Measurements from ENCODE around the gene SPART. TPM values are rescaled to one million over a fixed set of nuclear protein-coding genes. Genes with fewer than 3 reads are reported as not detected.

SPART gene
- total RNA-seq, 2 donors from 2014 or later, result 5.0 to 11.4 TPM

DNA sequence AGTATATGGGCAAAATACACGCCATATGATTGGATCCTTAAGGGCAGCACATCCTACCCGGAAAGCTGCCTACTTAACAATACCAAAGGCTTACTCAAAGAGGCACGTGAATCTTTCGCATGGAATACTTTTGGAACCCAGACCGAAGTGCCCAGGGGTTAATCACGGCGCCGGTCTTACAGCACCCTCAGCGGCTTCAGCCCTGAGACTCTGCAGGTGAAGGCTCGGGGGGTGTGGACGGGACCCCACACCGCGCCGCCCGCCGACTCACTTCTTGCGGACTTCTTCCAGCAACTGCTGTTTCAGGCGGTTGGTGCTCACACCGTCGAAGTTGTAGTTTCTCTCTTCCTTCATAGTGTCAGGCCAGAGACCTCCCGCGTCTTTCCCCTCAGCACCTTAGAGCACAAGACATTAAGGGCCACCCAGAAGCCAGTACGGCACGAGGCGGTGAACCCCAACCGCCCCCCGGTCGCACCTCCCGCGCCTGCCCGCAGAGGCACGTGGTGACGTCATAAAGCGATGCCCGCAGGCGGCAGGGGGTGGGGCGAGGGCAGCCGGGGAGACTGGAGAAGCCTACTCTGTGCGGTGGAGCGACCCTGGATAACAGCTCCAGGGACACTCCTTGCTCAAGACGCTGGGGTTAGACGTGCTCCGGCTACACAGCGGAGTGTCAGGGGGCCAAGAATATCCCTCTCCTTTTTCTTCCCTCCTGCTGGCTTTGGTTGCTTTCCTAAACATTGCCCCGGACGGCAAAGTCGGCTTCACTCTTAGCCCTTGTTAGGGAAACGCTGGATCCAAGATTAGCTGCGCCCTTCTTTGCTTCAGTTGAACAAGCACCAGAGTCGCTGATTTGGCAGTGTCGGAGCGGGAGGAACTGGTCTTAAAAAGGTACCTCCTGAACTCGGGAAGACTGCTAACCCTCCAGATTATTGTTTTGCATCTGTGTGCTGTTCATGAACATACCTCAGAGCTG lies 48.5 kb downstream of the SPART start, which contains the start of gene CCDC169:
CCDC169 (minus strand) TSS at position 449 of the 973 bp plus-strand sequence; CDS start at position 354, 95 bp downstream.
- TF ChIP-seq, protein P1, sequence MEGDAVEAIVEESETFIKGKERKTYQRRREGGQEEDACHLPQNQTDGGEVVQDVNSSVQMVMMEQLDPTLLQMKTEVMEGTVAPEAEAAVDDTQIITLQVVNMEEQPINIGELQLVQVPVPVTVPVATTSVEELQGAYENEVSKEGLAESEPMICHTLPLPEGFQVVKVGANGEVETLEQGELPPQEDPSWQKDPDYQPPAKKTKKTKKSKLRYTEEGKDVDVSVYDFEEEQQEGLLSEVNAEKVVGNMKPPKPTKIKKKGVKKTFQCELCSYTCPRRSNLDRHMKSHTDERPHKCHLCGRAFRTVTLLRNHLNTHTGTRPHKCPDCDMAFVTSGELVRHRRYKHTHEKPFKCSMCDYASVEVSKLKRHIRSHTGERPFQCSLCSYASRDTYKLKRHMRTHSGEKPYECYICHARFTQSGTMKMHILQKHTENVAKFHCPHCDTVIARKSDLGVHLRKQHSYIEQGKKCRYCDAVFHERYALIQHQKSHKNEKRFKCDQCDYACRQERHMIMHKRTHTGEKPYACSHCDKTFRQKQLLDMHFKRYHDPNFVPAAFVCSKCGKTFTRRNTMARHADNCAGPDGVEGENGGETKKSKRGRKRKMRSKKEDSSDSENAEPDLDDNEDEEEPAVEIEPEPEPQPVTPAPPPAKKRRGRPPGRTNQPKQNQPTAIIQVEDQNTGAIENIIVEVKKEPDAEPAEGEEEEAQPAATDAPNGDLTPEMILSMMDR (IDR thresholded peaks at IDR 0.05), result no peak
- Histone ChIP-seq H3K4me1 (no peaks in the 10 kb centered on the region), H3K9me3 (no peaks in the 10 kb centered on the region), H3K27me3 (peaks cover 4% of the 10 kb centered on the region), H3K4me3 (peak within 1 kb of the TSS; percentile 59), H3K9ac (ENCODE audit: low read depth in 2 of 2, low read length in 2 of 2) (peak within 1 kb of the TSS in 1 of 2 donors; percentile 54), H3K27ac (no peak within 1 kb of the TSS), H3K36me3 (no peaks in the 10 kb centered on the region)
- peak; percentile 68 for DNase-seq
- intact Hi-C loops (cut with DNase I), result no loop called here

DNA sequence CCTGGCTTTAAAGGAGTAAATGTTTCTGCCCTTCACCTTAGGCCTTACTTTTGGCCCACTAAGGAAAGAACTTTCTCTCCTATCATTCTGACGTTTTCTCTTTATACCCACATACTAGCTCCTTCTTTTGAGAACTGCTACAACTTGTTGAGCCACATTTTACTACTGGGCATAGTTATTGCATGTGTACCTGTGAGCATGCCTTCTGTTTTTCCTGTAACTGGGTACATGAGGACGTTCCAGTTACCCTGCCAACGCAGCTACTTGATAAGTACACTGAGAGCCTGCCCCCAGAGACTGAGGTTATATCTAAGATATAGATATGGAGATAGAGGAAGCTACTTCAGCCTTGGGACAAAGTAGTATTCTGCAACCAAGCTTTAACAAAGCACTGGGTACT lies 52.1 kb downstream of the SPART start:
- Histone ChIP-seq H3K4me3 (no peak overlapping the region), H3K36me3 (no peaks in the 10 kb centered on the region), H3K27me3 (peaks cover 4% of the 10 kb centered on the region), H3K27ac (no peak overlapping the region), H3K9me3 (no peaks in the 10 kb centered on the region), H3K4me1 (no peaks in the 10 kb centered on the region), H3K9ac (ENCODE audit: low read depth in 2 of 2, low read length in 2 of 2) (no peak overlapping the region)
- no peak for DNase-seq
- intact Hi-C loops (cut with DNase I), result no loop called here
- TF ChIP-seq, protein P1 (IDR thresholded peaks at IDR 0.05), result no peak

DNA sequence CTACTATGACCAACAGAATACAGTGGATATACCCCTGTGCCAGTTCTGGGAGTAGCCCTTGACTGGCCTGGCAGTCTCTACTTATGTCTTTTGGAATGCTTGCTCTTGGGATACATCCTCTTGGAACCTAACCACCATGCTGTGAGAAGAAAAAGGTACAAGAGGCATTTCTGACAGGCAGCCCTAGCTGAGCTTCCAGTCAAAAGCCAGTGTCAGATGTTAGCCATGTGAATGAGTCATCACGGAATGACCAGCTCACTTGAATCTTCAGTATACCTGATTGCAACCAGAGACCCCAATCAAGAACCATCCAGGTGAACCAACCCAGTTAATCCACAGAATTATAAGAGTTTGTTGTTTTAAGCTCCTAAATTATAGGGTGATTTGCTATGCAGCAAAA lies 52.7 kb downstream of the SPART start:
- DNase-seq, result no peak
- H3K36me3 ChIP-seq, result no peaks in the 10 kb centered on the region
- no peaks in the 10 kb centered on the region for H3K4me1 ChIP-seq
- intact Hi-C loops (cut with DNase I), result no loop called here
- TF ChIP-seq, protein P1 (IDR thresholded peaks at IDR 0.05), result no peak
- no peak overlapping the region for H3K4me3 ChIP-seq
- H3K27me3 ChIP-seq, result peaks cover 4% of the 10 kb centered on the region
- H3K9me3 ChIP-seq, result no peaks in the 10 kb centered on the region
- H3K27ac ChIP-seq, result no peak overlapping the region
- no peak overlapping the region for H3K9ac ChIP-seq (ENCODE audit: low read depth in 2 of 2, low read length in 2 of 2)

DNA sequence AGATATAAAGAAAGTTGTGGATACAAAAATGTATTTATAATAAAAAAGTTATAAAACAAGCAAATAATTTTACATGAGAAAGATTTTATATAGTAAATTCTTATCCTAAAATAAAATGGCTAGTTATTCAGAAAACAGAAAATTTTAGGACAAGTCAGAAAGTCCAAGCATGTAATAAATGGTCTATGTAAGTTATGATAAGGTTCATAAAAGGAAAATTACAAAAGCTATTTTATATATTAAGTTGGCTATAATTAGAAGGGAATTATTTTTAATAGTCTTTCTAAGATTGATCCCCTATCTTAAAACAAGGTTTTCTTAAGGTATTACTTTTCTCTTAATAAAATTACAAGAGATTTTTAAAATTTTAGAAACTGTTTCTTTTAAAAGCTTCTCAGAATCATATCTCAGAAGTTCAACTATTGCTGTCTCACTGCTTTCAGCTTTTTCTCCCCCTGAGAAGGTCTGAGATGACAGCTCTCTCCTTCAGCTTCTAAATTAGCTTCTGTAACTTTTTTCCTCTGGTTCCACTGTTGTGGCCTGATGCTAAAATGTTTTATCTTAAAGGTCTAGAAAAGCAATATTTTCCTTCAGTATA lies 57.3 kb downstream of the SPART start:
- TF ChIP-seq, protein P1 (IDR thresholded peaks at IDR 0.05), result no peak
- Histone ChIP-seq H3K27ac (no peak overlapping the region), H3K9me3 (no peaks in the 10 kb centered on the region), H3K36me3 (no peaks in the 10 kb centered on the region), H3K27me3 (no peaks in the 10 kb centered on the region), H3K4me3 (no peak overlapping the region), H3K9ac (ENCODE audit: low read depth in 2 of 2, low read length in 2 of 2) (no peak overlapping the region), H3K4me1 (no peaks in the 10 kb centered on the region)
- intact Hi-C loops (cut with DNase I), result no loop called here
- no peak for DNase-seq

DNA sequence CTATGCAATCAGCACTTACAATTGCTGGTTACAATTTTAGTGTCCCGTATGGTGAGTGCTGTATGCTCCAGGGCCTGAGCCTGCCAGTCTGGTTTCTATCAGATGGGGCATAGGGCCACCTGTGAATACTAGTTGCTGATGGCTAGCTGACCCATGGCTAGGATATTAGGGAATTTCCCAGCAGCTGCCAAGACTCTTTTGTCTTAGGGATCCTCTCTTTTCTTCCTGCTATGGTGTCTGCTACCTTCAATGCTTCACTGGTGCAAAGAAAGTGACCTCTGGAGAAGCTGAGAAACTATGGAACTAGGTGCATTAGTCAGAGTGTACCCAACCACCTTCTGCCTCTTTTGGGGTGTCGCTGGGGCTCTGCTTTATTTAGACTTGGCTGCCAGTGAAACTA lies 60.2 kb downstream of the SPART start:
- no peak for DNase-seq
- no peaks in the 10 kb centered on the region for H3K36me3 ChIP-seq
- no peak overlapping the region for H3K9ac ChIP-seq (ENCODE audit: low read depth in 2 of 2, low read length in 2 of 2)
- H3K9me3 ChIP-seq, result no peaks in the 10 kb centered on the region
- TF ChIP-seq, protein P1 (IDR thresholded peaks at IDR 0.05), result no peak
- no peaks in the 10 kb centered on the region for H3K4me1 ChIP-seq
- no peaks in the 10 kb centered on the region for H3K27me3 ChIP-seq
- intact Hi-C loops (cut with DNase I), result no loop called here
- no peak overlapping the region for H3K27ac ChIP-seq
- H3K4me3 ChIP-seq, result no peak overlapping the region
